ENCODE measurements around the gene TMEM167A.

TMEM167A gene

DNA sequence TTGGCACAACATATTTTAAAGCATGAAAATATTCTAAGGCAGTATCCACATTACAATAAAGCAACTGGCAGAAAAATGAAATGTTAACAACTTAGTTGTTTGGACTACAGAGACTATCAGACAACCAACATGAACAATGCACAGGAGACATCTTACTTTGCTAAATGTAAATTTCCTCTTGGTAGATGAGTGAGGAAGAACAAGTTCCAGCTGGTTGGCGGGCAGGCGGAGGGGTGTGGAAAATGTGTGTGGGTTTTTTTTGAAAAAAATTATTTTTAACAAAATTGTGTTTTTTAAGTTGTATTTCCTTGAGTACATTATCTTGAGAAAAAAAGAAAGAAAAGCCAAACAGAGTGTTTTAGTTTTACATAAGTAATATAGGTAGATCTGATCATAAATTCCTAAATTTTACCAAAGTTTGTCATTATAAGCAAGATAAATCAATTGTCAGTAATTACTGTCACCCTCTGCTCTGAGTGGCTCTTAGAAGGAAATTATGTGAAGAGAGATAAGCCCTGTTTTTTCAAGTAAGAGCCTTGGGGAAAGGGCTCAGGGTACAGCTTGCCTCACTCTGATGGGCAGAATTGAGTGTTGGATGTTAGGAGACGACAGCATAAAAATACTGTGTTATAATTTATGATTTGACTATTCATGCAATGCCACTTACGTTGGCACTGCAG, 42.5 kb downstream of the TMEM167A start:
- no peak for DNase-seq (ENCODE audit: low read depth)

DNA sequence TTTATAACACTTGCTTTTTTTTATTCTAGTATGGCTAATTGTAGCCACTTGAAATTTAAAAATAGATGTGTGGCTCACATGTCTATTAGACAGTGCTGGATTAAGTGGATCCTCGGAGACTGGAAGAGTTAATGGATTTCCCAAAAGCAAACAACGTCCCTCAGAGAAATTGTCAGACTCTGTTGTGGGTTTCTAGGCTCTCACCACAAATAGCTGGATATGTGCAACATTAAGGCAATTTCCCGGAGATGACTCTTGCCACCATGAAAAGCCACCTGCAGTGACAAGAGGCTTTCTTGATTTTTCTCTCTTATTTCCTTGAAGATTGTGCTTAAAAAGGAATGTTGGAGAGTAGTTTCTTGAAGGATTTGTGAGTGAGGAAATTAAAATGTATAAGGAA, 43.2 kb downstream of the TMEM167A start:
- DNase-seq (ENCODE audit: low read depth): no peak

DNA sequence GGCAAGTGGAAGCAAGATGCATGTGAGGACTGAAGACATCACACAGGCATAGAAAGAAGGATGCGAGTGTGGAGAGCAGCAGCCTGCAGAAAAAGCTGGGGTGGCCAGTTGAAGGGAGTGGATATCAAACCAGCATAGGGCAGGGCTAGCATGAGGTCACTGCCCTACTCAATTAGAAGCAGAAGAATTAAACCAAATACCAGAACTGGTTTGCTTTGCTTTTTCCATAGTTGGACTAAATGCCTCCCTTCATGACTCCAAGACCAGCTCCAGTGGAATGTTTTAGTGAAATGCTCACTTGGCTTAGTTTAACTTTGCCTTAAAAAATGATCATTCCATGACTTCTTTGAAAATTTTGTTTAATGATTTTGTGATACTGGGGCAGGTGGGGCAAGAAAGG, 45.8 kb downstream of the TMEM167A start:
- DNase-seq (ENCODE audit: low read depth): no peak

DNA sequence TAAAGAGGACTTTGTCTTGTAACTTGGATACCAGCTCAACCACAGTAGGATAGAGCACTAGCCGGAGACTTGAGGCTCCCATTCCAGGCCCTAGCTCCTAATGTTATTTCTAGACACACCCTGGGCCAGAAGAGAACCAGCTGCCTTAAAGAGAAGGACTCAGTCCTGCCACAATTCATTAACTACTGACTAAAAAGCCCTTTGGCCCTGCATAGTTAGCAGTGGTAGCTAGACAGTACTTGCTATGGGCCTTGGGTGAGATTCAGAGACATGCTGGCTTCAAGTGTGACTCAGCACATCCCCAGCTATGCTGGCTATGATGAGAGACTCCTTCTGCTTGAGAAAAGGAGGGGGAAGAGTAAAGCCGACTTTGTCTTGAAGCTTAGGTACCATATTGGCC, 47.3 kb downstream of the TMEM167A start:
- no peak for DNase-seq (ENCODE audit: low read depth)

DNA sequence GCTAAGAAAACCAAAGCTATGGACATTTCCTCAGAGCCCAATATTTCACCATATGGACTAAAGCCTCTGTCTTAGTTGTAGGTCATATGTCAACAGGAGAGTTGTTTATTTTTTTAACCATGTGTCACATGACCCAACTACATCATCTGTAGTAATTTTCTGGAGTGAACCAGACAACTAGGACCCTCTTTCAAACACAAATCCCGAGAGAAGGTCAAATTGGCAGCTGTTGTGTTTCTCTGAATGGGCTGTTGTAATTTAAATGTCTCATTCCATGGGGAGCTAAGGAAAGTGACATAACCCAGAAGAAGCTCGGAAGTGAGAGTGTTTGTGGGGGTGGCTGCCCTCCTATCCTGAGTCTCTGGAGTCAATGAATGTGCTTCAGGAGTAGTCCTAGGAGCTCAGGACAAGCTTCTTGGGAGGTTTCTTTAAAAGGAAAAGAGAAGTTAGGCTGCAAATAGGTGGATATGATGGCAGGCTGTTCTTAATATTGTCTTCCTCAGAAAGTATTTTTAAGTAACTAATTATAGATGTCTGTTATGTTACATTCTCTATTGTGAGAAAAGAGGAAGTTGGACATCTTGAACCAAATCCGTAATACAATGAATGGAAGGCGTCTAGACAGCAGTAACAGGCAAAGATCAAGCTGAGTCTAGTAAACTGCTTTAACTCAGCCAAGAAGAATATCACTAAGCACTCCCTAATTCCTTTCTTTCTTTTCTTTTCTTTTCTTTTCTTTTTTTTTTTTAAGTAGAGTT, 50.1 kb downstream of the TMEM167A start:
- no peak for DNase-seq (ENCODE audit: low read depth)

DNA sequence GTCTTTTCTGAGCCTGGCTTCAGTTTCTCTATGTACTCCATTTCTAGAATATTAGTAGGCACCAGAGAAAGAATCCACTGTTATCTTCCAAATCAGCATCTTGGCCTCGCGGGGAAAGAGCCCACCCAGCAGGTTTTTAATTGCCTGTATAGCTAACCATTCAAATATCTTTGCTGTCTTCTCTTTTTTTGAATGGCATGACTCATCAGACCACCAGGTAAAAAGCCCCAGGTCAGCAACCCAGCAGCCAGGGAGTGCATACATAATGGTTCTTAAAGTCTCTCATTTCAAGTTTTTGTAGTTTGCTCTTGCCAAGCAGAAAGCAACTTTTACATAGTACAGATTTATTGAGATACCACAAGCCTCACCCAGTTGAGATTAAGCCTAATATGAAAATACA, 50.7 kb downstream of the TMEM167A start:
- DNase-seq (ENCODE audit: low read depth): no peak

DNA sequence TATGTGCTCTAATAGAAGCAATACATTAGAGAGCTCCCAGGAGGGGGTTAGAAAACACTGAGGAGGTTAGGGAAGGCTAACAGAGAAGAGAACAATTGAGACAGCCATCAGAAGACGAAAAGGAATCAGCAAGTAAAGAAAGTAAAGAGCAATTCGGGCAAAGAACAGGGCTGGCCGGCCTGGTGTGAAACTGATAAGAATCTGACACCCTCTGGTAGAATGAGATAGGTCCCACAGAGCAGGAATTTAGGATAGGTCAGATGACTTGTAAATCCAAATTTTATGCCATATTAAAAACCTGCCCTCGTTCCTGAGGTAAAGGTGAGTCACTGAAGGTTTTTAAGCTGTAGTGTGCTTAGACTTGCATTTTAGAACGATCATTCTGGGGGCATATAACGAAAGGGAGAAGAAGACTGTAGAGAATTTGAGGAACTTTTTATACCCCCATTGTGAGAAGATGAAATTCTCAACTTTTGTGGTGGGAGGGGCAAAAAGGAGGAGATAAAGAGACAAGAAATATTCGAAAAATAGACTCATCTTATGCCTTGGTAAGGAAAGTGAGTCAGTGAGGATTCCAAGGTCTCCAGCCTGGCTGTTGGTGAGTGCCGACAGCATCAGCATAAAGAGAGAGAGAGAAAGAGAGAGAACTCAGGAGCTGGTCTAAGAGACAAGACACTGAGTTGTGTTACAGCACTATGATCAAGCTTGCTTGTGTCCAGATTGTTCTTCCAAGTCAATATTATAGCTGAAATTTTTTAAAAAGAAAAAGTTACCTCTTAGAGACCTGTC, 51.3 kb downstream of the TMEM167A start:
- no peak for DNase-seq (ENCODE audit: low read depth)

DNA sequence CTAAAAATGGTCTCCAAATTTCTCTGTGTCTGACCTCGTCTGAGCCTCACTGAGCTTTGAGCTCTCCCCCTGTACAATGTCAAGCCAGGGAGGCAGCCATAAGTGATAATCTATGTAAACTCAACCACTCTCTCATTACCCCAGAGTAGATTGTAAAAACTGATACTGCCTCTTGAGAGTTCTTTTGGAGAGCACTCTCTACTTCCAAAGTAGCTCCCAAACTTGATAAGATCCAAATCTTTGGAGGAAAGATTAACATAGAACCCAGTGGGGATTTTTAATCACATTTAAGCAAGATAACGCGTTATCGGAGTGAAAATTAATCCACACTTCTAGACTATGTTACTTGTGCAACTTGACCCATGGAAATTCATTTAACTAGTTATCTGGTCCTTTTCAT, 54.9 kb downstream of the TMEM167A start:
- no peak for DNase-seq (ENCODE audit: low read depth)

DNA sequence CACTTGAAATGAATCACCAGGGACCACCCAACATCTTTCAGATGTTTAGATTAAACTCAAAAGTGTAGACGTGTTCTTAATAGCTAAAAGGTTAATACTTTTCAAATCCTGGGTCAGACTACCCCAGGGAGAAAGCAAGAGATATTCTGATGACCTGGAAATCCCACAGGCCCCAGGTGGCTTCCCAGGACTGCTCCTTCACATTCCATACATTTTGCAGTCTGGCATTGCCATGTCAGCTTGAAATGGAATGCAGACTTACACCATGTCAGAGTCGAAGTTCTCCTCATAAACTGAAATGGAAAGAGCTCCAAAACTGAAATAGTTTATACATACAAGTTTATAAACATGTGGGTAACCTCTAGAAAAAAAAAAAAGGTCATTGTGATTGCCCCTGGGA, 61.5 kb downstream of the TMEM167A start:
- DNase-seq (ENCODE audit: low read depth): no peak

DNA sequence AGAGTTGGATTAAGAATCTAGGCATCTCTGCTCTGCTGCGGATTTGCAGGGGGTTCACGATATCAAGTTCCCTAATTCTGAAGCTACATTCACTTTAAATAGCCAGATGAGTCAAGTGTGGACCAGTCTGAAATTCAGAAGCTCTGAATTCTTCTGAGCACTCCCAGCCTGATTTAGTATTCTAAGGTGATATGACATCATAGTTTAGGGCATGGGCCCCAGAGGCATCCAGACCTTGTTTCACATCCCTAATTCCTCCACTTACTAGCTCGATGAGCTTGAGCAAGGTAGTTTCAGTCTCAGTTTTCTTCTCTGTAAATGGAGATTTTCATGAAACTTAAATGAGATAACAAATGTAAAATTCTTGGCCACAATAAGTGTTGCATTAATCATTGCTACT, 65.2 kb downstream of the TMEM167A start:
- DNase-seq (ENCODE audit: low read depth): no peak

DNA sequence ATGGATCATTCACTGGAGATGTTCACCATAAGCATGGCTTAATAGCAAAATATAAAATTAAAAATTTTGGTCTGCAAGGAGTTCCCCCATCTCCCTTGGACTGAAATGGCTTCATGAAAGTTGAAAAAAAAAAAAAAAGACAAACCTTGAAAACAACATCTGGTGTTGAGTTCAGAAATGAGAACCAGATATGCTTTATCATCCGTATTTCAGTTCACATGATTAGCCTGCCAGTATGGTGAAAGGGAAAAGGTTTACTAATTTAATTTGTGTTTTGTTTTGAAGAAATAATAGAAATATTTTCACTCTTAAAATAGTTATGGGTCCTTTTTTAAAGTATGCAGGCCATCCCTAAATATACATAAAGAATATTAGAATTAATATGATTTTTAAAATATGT, 67.8 kb downstream of the TMEM167A start:
- DNase-seq (ENCODE audit: low read depth): no peak

DNA sequence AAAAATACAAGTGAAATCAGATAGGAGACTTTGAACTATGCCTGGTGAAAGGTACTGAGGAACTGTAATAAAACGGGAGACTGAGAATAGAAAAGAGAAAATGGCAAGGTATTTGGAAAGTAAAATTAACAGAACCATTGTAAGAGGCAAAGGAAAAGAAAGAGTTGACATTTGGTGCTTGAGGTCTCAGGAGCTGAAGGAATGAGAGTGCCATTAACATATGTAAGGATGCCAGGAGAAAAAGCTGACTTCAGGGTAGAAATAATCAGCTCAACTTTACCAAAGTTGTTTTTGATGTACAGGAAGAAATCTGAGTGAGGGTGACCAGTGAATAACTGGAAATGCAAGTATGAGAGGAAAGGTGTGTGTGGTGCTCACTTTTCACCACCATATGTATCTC, 69.4 kb downstream of the TMEM167A start:
- DNase-seq (ENCODE audit: low read depth): no peak

DNA sequence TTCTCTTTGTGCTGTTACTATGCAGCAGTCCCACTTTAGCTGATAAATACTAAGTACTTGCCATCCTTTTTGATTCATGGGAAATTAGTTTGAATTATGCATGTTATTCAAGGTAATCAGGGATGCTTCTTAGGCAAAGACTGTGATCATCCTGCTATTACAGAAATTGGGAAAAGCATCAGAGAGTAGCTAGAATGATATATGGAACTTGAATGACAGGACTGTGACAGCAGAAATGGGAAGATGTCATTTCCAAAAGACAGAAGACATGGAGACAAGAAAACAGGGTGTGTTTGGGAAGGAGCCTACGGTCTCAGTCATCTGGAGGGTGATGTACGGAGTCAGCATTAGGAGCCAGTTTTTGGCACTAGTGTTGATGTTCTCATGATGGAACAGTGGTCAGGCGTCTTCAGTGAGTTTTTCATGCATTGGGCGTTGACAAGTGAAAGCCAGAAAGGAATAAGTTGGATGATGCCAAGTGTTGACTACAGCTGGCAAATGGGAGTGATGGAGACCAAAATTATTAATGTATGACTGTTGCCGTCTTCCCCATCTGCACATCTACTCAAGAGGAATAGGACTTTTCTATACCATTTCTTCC, 70.4 kb downstream of the TMEM167A start:
- DNase-seq (ENCODE audit: low read depth): no peak

DNA sequence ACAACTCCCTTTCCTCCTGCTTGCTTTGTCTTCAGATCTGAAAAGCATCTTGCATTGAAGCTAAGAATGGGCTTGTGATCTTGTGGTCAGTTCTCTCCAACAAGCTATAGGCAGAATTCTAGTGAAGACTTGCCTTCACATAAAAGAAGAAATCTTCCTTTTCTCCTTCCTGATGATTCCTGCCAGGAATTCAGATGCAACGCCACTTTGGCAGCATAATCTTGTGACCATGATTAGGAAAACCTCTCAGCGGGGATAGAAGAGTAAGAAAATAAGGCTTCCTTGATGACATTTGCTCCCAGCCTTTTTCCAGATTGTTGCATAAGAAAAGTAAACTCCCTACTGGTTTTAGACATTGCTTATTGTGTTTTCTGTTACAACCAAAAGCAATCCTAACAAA, 73.4 kb downstream of the TMEM167A start:
- DNase-seq (ENCODE audit: low read depth): no peak
